HG02938 (cell line): ENCODE results near the gene TP53BP2.
"Not testable (repeated sequence)": the region's sequence is repeated elsewhere in the genome, so short reads cannot be mapped to it uniquely, and the experiment has no call there.

Experiments used
- ATAC-seq: cut with Tn5 transposase; IDR thresholded peaks from one replicate; pipeline ENCODE4 v1.9.1; 2021; ENCODE audit warnings: mild to moderate bottlenecking, moderate library complexity; ENCODE audit not compliant: unreplicated experiment

The TP53BP2 gene, protein sequence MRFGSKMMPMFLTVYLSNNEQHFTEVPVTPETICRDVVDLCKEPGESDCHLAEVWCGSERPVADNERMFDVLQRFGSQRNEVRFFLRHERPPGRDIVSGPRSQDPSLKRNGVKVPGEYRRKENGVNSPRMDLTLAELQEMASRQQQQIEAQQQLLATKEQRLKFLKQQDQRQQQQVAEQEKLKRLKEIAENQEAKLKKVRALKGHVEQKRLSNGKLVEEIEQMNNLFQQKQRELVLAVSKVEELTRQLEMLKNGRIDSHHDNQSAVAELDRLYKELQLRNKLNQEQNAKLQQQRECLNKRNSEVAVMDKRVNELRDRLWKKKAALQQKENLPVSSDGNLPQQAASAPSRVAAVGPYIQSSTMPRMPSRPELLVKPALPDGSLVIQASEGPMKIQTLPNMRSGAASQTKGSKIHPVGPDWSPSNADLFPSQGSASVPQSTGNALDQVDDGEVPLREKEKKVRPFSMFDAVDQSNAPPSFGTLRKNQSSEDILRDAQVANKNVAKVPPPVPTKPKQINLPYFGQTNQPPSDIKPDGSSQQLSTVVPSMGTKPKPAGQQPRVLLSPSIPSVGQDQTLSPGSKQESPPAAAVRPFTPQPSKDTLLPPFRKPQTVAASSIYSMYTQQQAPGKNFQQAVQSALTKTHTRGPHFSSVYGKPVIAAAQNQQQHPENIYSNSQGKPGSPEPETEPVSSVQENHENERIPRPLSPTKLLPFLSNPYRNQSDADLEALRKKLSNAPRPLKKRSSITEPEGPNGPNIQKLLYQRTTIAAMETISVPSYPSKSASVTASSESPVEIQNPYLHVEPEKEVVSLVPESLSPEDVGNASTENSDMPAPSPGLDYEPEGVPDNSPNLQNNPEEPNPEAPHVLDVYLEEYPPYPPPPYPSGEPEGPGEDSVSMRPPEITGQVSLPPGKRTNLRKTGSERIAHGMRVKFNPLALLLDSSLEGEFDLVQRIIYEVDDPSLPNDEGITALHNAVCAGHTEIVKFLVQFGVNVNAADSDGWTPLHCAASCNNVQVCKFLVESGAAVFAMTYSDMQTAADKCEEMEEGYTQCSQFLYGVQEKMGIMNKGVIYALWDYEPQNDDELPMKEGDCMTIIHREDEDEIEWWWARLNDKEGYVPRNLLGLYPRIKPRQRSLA

DNA sequence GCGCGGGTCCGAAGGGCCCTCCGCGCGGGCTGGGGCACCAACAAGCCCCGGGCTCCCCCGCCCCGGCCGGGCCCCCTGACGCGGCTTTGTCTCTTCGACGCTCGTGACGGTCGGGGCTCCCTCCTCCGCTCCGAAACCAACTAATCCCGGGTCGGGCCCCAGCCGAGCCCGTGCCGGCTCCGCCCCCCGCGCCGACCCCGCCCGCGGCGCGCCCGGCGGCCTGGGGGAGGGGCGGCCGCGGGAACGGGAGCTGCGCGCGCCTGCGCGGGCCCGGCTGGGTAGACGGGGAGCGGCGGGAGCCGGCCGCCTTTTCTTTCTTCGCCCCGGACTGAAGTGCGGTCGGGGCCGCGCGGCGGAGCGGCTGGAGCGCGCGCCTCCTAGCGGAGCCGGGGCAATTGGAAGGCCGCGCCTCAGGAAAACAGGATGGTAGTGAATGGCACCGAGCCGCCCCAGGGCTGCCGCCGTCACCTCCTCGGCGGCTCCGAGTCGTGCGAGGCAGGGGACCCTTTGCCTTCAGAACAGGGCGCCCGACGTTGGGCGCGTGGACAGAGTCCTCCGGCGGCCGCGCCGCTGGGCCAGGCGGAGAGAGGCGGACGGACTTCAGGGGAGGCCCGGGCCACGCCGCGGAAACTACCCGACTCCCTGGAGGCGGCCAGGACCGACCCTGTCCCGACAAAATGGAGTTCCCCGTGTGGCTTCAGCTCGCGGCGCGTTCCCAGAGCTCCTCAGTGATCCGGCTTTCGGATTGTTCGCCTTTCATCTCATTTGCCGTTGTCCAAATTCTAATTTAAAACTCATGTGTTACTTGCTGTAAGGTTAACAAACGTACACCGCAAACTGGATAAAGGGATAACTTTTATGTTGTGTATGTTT lies at the start of gene TP53BP2:
TSS of gene TP53BP2 (minus strand) at position 138 of the 873 bp plus-strand sequence. CDS start 267 bp downstream, outside the sequence.
- peak; percentile 55 for ATAC-seq

DNA sequence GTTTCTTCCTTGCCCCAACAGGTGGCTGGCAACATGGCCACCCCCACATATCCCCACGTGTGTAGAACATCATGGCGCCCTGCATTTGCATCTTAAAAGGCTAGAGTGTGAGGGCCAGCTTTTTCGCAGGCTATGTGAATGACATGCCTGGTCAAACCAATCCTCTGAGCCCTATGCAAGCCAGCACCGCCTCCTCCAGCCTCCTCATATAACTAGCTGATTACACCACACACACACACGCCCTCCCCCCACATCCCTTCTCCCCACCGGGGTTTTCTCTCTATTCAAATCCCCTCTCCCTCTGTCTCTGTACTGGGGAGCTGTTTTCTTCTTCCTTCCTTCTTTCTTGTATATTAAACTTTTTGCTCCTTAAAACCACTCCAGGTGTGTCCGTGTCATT lies 44.7 kb upstream of the TP53BP2 start:
- ATAC-seq, result not testable (repeated sequence)

DNA sequence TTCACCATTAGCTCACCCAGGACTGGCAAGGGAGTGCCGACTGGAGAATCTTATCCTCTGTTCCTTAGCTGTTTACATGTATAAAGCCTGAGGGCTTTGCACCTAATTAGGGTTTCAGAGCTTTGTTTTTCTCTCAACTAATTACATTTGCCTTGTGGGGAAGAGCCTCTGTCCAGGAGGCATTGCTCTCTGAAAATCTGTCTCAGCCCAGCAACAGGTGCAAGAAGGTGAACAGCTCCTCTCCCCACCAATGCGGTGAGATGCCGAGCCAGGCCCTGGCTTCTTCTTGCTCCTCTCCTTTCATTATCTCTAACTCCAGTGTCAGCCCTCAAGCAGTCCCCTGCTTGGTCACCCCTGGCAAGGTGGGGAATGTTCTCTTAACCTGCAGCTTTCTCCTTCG lies 43.6 kb upstream of the TP53BP2 start:
- ATAC-seq, result not testable (repeated sequence)

DNA sequence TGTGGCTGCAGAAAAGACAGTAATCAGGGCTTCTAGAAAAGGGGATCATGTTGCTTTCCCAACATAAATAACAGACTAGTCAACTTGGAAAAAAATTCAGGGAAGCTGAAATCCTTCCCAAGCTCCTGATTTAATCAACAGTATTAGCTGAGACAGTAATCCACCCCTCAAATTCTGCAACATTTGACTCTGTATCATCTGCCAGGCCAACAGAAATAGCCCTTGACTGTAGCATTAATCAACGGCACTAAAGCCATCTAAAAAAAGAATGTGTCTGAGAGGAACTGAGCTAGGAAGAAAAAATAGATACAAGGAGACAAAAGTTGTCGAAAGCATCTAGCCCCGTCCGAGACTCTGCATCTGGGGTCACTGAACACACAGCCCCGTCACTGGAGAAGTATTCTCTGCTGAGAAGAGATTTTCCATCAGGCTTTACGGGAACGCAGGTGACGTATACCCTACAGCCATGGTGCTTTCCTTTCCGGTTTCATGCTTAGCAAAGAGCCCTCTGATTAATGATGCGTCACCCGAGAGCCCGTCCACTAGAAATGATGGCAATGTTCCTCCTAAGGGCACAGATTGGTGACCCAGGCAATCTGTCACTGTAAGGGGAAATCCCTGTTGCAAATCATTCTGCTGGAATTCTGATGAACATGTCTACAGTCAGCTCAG lies 42.1 kb upstream of the TP53BP2 start:
- no peak for ATAC-seq

DNA sequence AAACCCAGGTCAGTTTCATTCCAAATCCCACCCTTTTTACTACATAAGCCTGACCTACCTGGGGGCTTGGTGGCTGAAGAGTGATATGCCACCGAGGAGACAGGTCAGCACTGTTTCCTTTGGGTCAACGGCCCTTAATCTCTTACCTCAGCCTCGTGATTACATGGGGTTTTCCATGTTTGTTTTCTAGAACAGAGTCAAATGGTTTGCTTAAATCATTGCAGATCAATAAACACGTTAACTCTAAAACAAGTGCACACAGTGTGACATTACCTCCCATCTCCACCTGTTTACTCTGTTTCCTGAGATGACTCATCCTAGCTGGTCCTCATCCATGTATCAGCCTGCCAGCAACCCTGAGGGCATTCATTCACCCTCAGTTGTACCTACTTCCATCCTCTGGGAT lies 40.8 kb upstream of the TP53BP2 start:
- ATAC-seq, result no peak

DNA sequence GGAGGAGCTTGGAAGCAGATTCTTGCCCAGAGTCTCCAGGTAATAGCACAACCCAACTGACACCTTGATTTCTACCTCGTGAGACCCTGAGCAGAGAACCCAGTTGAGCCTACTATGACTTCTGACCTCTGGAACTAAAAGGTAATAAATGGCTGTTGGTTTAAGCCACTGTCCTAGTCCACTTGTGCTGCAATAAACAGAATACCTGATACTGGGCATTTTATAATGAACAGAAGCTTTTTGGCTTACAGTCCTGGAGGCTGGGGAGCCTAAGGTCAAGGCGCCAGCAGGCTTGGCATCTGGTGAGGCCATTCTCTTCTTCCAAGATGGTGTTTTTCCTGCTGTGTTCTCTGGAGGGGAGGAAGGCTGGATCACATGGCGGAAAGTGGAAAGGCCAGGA lies 39.9 kb upstream of the TP53BP2 start:
- no peak for ATAC-seq

DNA sequence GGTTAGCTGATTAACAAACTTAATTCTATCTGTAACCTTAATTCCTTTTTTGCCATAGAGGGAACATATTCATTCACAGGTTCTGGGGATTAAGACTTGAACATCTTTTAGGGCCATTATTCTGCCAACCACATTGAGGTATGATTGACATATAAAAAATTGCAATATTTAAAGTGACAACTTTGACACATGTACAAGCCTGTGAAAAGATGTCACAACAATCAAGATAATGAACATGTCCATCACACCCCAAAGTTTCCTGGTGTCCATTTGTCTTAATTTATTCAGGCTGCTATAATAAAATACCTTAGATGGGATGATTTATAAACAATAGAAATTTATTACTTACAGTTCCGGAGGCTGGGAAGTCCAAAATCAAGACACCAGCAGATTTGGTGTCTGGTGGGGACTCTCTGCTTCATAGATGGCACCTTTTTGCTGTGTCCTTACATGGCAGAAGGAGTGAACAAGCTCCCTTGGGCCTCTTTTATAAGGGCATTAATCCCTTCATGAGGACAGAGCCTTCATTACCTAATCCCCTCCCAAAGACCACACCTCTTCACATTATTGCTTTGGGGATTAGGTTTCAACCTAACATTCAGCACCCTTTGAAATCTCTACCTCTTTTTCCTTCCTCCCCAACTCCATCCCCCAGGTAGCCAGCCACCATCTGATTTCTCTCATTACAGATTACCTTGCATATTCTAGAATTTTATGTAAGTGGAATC lies 33.0 kb upstream of the TP53BP2 start:
- ATAC-seq, result no peak

DNA sequence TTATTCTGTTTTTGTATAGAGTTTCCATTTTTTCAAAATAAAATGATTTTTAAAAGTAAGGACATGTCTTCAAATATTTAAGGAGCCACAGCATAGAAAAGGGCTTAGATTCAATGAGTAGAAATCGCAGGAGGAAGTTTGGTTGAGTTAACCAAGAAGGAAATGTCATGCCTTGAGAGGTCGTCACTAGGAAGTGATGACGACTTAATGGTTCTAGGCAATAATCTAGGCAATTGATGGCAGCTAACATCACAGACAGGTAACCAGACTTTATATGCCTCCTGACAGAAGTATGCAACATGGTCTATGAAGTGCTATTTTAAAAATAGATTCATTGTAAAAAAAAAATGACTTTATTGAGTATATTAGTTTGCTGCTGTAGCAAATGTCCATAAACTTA lies 32.1 kb upstream of the TP53BP2 start:
- ATAC-seq, result no peak

DNA sequence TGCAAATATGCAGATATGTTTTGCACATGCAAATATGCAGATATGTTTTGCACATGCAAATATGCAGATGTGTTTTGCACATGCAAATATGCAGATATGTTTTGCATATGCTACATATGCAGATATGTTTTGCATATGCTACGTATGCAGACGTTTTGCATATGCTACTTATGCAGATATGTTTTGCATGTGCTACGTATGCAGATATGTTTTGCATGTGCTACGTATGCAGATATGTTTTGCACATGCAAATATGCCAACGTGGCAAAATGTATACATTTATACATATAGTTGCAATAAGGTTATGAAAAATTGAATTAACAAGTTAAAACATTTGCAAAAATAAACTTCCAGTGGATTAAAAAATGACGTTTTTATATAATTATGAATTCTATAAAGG lies 30.8 kb upstream of the TP53BP2 start:
- no peak for ATAC-seq

DNA sequence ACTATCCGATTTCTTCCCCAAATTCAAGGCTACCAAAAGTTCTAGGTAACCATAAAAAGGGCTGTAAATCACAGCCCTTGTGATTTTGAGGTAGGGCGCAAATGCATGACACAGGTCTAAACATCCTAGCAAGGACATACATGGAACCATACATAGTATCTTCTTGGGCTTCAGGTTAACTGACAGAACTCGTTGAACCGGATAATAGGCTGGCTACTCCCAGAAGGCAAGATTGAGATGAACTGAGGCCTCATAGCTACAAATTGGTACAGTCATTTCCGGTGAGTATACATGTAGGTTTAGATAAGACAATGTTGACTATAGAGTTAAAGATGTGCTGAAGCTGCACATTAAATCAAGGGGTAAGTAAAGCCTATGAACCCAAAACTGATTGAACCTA lies 27.3 kb upstream of the TP53BP2 start:
- no peak for ATAC-seq

DNA sequence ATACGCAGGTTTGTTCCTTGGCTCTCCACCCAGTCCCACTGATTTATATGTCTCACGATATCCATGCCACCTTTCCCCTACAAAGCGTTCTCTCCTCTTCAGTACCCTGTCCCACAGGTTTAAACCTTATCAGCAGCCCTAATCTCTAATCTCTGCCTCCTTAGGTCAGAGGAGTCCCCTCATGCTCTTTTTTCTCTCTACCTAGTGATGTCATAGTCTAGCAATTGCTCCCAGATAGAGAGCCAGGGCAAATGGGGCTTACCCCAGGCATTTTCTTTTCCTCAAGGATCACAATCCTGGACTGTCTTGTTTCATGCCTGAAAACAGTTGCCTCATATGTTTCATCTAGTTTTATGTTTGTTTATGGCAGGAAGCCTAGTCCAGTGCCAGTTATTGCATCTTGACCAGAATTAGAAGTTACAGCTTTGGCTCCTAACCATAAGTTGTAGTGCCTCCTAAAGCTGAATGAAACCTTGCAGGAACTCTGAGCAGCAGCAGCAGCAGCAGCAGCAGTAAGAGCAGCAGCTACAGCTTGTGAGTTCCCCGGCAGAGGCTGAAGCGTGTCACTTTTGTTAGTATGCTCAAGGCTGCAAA lies 26.7 kb upstream of the TP53BP2 start:
- no peak for ATAC-seq

DNA sequence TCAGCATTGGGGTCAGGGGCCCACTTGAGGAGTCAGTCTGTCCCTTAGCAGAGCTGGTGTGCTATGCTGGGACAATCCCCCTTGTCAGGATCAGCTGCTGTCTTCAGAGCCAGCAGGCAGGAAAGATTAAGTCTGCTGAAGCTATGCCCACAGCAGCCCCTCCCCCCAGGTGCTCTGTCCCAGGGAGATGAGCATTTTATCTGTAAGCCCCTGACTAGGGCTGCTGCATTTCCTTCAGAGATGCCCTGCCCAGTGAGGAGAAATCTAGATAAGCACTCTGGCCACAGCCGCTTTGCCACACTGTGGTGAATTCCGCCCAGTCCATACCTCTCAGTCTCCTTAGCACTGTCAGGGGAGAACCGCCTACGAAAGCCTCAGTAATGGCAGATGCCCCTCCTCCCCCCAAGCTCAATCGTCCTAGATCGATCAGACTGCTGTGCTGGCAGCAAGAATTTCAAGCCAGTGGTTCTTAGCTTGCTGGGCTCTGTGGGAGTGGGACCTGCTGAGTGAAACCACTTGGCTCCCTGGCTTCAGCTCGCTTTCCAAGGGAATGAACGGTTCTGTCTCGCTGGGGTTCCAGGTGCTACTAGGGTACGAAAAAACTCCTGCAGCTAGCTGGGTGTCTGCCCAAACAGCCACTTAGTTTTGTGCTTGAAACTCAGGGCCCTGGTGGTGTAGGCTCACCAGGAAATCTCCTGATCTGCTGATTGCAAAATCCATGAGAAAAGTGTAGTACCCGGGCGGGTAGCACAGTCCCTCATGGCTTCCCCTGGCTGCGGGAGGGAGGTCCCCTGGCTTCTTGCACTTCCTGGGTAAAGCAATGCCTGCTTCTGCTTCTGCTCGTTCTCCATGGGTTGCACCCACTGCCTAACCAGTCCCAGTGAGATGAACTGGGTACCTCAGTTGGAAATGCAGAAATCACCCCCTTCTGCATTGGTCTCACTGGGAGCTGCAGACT lies 25.1 kb upstream of the TP53BP2 start:
- no peak for ATAC-seq

DNA sequence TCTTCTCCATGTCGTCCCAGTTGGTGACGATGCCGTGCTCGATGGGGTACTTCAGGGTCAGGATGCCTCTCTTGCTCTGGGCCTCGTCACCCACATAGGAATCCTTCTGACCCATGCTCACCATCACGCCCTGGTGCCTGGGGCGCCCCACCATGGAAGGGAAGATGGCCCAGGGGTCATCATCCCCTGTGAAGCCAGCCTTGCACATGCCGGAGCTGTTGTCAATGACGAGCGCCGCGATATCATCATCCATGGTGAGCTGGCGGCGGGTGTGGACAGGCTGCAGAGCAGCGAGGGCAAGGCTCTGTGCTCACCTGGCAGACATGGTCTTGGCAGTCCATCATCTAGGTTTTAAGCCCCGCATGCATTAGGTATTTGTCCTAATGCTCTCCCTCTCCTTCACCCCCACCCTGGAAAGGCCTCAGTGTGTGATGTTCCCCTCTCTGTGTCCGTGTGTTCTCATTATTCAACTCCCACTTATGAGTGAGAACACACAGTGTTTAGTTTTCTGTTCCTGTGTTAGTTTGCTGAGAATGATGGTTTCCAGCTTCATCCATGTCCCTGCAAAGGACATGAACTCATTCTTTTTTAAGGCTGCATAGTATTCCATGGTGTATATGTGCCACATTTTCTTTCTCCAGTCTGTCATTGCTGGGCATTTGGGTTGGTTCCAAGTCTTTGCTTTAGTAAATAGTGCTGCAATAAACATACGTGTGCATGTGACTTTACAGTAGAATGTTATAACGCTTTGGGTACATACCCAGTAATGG lies 19.0 kb upstream of the TP53BP2 start:
- not testable (repeated sequence) for ATAC-seq

DNA sequence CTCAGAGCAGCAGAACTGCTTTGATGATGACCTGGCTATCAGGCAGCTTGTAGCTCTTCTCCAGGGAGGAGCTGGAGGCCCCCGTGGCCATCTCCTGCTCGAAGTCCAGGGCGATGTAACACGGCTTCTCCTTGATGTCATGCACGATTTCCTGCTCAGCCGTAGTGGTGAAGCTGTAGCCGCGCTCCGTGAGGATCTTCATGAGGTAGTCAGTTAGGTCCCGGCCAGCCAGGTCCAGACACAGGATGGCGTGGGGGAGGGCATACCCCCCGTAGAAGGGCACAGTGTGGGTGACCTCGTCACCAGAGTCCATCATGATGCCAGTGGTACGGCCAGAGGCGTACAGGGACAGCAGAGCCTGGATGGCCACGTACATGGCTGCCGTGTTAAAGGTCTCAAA lies 18.3 kb upstream of the TP53BP2 start:
- ATAC-seq, result no peak

DNA sequence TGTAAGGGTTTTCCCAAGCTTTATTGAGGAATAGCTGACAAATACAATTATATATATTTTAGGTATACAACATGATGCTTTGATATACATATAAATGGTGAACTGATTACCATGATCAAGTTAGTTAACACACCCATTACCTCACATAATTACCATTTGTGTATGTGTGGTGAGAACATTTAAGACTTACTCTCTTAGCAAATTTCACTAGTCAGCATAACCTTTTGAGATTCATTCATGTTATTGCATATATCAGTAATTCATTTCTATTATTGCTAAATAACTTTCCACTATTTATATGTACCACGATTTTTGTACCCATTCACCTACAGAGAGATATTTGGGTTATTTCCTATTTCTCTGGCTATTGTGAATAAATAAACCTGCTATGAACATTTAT lies 16.2 kb upstream of the TP53BP2 start:
- no peak for ATAC-seq

DNA sequence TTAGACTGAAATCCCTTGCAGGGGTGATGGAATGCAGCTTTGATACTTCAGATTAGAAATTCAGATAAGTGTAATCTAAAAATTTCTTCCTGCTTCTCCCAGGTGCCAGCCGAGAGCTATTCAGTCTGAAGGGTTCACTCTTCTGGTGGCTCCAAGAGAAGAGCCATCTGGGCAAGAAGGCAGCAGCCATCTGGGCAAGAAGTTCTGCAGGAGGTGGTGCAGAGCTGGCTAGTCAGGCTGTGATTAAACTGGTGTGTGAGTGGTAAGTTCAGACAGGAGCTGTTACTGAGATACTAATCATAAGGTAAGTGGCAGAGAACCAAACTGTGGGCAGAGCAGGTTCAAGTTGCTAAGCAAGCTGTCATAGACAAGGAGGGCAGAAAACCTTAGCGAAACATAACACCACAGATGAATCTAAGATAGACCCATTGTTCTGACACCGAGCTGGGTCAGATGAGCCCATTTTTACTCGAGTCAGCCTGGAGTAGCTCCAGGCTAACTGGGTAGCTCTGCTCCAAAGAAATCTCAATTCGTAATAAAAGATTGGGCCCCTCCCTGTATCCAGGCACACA lies 14.4 kb upstream of the TP53BP2 start:
- ATAC-seq, result no peak

DNA sequence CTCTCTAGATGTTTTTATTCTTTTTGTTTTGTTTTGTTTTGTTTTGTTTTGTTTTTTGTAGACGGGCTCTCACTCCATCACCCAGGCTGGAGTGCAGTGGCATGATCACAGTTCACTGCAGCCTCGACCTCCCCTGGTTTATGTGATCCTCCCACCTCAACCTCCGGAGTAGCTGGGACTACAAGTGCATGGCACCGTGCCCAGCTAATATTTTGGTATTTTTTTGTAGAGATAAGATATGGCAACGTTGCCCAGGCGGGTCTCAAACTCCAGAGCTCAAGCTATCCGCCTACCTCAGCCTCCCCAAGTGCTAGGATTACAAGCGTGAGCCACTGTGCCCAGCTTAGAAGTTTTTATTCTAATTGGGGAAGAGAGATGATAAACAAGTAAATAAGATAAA lies 13.3 kb upstream of the TP53BP2 start:
- ATAC-seq, result no peak
